Stimulated activated naive CD8-positive, alpha-beta T cell treated with anti-CD3 and anti-CD28 coated beads, Interleukin-15, Interleukin-2, amounts not matched to agents 100 U/mL and 50 U/mL, for 24 hours (primary cell): ENCODE measurements around the gene DAAM2.
A peak's percentile ranks its signal among the peaks of the same experiment; 100 is the strongest.

Experiments
- ATAC-seq: fragments of 150-1000 bp; cut with Tn5 transposase; one replicate; pipeline ENCODE4 v1.10.0; 2021
- DNase-seq: peaks from one replicate; pipeline ENCODE4 v3.0.0; 2021

Gene DAAM2

GRCh38 chr6:39791850-39792539 lies at the start of gene DAAM2:
TSS of gene DAAM2 (plus strand) at chr6:39792376. CDS start at chr6:39856303, 63,927 bp downstream.
- no peak for DNase-seq
- peak; percentile 17 for ATAC-seq

- DNase-seq (no peak), ATAC-seq (no peak)
These were observed 45.4 kb upstream of the DAAM2 start for GRCh38 chr6:39746795-39747194.

GRCh38 chr6:39752835-39753724 lies 39.1 kb upstream of the DAAM2 start:
- ATAC-seq: no peak
- no peak for DNase-seq

- ATAC-seq (no peak), DNase-seq (no peak)
These were observed 38.5 kb upstream of the DAAM2 start for GRCh38 chr6:39753725-39754045.

- DNase-seq (no peak), ATAC-seq (no peak)
These were observed 37.6 kb upstream of the DAAM2 start for GRCh38 chr6:39754514-39755115.

- DNase-seq: no peak
- no peak for ATAC-seq
These were observed 36.9 kb upstream of the DAAM2 start for GRCh38 chr6:39755231-39755630.

- no peak for ATAC-seq
- DNase-seq: no peak
These were observed 35.6 kb upstream of the DAAM2 start for GRCh38 chr6:39756582-39756981.

- ATAC-seq: no peak
These were observed 33.1 kb upstream of the DAAM2 start for GRCh38 chr6:39758905-39759605.

GRCh38 chr6:39760226-39760952 lies 31.8 kb upstream of the DAAM2 start:
- DNase-seq (no peak), ATAC-seq (no peak)

More at GRCh38 chr6:39758905-39759605, 33.1 kb upstream of the DAAM2 start:
- DNase-seq: no peak

GRCh38 chr6:39765508-39766065 lies 26.6 kb upstream of the DAAM2 start:
- DNase-seq (no peak), ATAC-seq (no peak)

GRCh38 chr6:39769012-39769411 lies 23.2 kb upstream of the DAAM2 start:
- ATAC-seq (no peak), DNase-seq (no peak)

GRCh38 chr6:39770446-39770845 lies 21.7 kb upstream of the DAAM2 start:
- ATAC-seq (no peak), DNase-seq (no peak)

GRCh38 chr6:39772559-39773273 lies 19.5 kb upstream of the DAAM2 start:
- no peak for ATAC-seq
- no peak for DNase-seq

GRCh38 chr6:39773782-39774181 lies 18.4 kb upstream of the DAAM2 start:
- ATAC-seq: no peak
- DNase-seq: no peak

GRCh38 chr6:39776581-39776980 lies 15.6 kb upstream of the DAAM2 start:
- no peak for ATAC-seq
- no peak for DNase-seq

GRCh38 chr6:39777218-39777617 lies 15.0 kb upstream of the DAAM2 start:
- ATAC-seq (no peak), DNase-seq (no peak)

- DNase-seq (no peak), ATAC-seq (no peak)
These were observed 14.5 kb upstream of the DAAM2 start for GRCh38 chr6:39777661-39778060.

GRCh38 chr6:39778581-39779255 lies 13.5 kb upstream of the DAAM2 start:
- ATAC-seq: no peak
- DNase-seq: no peak

- no peak for ATAC-seq
- DNase-seq: no peak
These were observed 6.9 kb upstream of the DAAM2 start for GRCh38 chr6:39785281-39785680.

- DNase-seq: no peak
- no peak for ATAC-seq
These were observed 5.5 kb upstream of the DAAM2 start for GRCh38 chr6:39786649-39787048.
